NCI-H524 (cell line): Measurements from ENCODE around the gene LRFN2.

Experiments
- DNase-seq, 2 experiments: peaks; one replicate each; lab custom pipeline; 2025; lab: John Stamatoyannopoulos, UW

The LRFN2 gene

DNA sequence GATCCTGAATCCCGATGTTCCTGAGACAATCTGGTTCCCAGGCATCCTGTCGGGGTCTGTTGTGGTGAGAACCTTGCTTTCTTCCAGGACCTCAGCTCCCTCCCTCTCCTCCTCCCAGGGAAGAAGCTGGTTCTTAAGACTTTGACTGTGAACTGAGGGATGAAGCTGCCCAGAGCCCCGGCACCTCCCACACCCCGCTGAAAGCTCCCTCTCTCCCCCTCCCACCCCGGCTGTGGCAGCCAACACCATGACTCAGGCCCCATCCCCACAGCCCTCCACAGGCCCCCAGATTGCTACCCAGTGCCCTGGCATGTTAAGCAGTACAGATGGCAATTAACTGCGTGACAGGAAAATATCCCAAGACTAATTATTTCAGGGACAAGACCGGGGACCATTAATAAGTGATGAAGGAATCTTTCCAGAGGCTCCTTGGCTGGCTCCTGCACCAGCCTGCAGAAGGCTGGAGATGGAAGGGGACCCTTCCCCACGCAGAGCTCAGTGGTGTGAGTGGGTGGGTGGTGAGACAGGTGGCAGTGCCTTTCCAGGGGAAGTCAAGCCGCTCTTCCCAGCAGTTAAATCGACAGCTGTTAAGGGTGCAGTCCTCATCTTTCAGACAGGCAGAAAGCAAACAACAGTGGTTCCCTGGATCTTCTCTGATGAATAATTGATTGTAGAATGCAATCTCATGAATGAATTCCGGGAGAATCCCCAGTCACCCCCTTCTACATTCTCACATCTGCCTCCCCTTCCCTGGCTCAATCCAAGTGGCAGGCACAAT is 237.9 kb downstream of the LRFN2 start:
- DNase-seq, result peak; percentile 65 to 83

- DNase-seq, result peak; percentile 47 to 84
Measured at GRCh38 chr6:40348591-40348990, 238.6 kb downstream of the LRFN2 start.

GRCh38 chr6:40347571-40348011 is 239.6 kb downstream of the LRFN2 start:
- DNase-seq, result no peak

- no peak for DNase-seq
Measured at GRCh38 chr6:40346246-40346645, 240.9 kb downstream of the LRFN2 start.

GRCh38 chr6:40344566-40345167 is 242.5 kb downstream of the LRFN2 start:
- DNase-seq, result no peak

DNA sequence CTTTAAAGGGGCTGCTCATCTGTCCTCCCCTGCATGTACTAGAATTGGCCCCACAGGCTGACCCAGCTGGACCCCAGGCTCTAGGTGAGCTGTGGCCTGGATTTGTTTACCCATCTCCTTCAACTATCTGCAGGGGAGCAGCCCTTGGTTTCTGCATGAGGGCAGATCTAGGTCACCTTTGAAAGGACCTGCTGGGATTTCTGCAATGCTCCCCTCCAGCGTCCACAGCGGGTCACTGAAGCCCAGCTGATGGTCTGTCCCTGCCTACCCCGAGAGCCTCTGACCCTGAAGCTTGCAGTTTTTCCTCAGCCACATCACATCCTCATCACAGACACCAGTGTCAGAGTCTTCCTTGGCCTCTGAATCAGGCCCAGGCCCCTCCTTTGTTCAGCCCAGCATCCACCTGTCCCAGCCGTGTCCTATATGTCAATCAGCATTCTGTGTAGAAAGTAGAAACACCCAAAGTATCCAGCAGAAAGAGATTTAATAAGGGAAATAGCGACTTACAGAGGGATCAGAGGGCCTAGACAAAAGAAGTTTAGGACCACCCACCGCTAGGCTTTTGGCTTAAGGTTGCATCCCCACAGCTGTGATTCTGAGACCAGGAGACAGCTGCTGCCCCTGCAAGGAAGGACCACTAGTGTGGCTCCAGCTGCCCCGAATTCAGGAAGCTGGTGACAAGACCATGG is 243.1 kb downstream of the LRFN2 start:
- DNase-seq, result peak; percentile 63 to 93

DNA sequence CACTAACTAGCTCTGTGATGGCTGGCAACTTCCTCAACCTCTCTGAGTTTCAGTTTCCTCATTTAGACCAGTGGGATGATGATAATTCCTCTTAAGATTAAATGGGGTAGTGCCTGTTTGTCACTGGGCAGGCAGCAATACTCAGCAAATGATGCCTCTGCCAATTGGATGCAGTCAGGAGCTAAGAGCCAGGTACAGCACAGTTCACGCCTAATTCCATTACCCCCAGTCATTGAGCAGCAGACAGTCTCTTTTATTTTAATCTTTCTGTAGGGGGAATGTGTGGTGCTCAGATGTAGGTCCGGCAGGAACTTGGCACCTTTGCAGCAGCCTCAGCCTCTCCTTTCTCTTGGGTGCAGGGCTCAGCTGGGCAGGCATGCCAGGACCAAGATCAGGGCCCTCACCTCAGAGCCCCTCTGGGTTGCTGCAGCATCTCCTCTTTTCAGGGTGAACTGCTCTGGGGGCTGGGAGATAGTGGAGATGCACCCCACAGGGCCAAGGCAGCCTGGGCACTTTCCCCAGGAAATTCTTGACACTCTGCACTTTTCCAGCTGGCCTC is 243.8 kb downstream of the LRFN2 start:
- DNase-seq, result peak in 1 of 2 experiments; percentile 12

DNA sequence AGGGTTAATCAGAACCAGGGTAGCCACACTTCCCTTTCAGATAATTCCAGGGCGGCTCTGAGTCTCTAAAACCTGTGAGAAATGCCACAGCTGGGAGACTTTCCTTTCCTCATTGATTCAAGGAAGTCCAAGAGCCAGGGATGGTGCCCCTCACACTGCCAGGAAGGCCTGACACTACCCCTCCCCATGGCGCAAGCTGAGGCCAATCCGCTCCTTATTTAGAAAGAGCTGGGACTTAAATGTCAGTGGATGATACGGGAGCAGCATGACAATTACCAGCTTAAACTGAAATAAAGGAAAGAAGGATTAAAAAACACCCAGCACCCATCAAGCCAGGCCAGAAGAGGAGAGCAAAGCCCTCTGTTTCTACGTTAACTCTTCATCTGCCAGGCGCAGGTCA is 244.4 kb downstream of the LRFN2 start:
- peak; percentile 34 to 75 for DNase-seq

- DNase-seq, result peak; percentile 50 to 82
Measured at GRCh38 chr6:40341726-40342125, 245.4 kb downstream of the LRFN2 start.
